Neuronal stem cell (in vitro differentiated cells): Measurements from ENCODE around the gene SDSL.

Experiments
- DNase-seq: peaks from one replicate; pipeline ENCODE4 v3.0.0-alpha.2; 2013; ENCODE audit warnings: low spot score
- H2AFZ ChIP-seq: one replicate; pipeline ENCODE4 v1.6.1; 2013; ENCODE audit warnings: mild to moderate bottlenecking, low read length, inconsistent platforms
- H2AK5ac ChIP-seq: 2 replicates; pipeline ENCODE4 v1.6.1; 2013; ENCODE audit warnings: low read depth, mild to moderate bottlenecking, inconsistent platforms, low read length, moderate library complexity, mixed read lengths
- H2BK120ac ChIP-seq: 2 replicates; pipeline ENCODE4 v1.6.1; 2013; ENCODE audit warnings: low read depth, mild to moderate bottlenecking, inconsistent platforms, low read length, moderate library complexity, mixed read lengths
- H2BK12ac ChIP-seq: one replicate; pipeline ENCODE4 v1.6.1; 2013; ENCODE audit warnings: low read length, inconsistent platforms
- H2BK15ac ChIP-seq: 2 replicates; pipeline ENCODE4 v1.6.1; 2013; ENCODE audit warnings: mild to moderate bottlenecking, low read length, inconsistent platforms, mixed read lengths
- H2BK5ac ChIP-seq: one replicate; pipeline ENCODE4 v1.6.1; 2013; ENCODE audit warnings: inconsistent platforms, mild to moderate bottlenecking, low read length, moderate library complexity
- H3K14ac ChIP-seq: one replicate; pipeline ENCODE4 v1.6.1; 2013; ENCODE audit warnings: low read length, inconsistent platforms
- H3K18ac ChIP-seq: 2 replicates; pipeline ENCODE4 v1.6.1; 2013; ENCODE audit warnings: low read length, inconsistent platforms
- H3K23ac ChIP-seq: 2 replicates; pipeline ENCODE4 v1.6.1; 2013; ENCODE audit warnings: low read depth, mild to moderate bottlenecking, mixed read lengths, low read length, inconsistent platforms; ENCODE audit not compliant: poor library complexity
- H3K27ac ChIP-seq: replicated peaks from 3 replicates; pipeline ENCODE4 v1.5.1; 2013; ENCODE audit warnings: low read length, inconsistent platforms
- H3K27me3 ChIP-seq, 3 experiments: 2 replicates each; pipeline ENCODE4 v1.6.1; 2013; ENCODE audit warnings: low read length in 3 of 3, mild to moderate bottlenecking in 2 of 3, inconsistent platforms in 1 of 3, low read depth in 1 of 3, mixed read lengths in 1 of 3, moderate library complexity in 1 of 3; ENCODE audit not compliant: control insufficient read depth in 3 of 3, insufficient read depth in 3 of 3
- H3K36me3 ChIP-seq, 2 donors: replicated peaks in 1 of 2; 2 replicates each; pipeline ENCODE4 v1.6.1; 2013; ENCODE audit warnings: low read length in 2 of 2; ENCODE audit not compliant: control insufficient read depth in 2 of 2, insufficient read depth in 2 of 2
- H3K4ac ChIP-seq: 2 replicates; pipeline ENCODE4 v1.6.1; 2013; ENCODE audit warnings: inconsistent platforms, mild to moderate bottlenecking, low read length, moderate library complexity
- H3K4me1 ChIP-seq, 2 donors: 1 replicate in 1 of 2; 2 replicates in 1 of 2; pipeline ENCODE4 v1.6.1; 2013; ENCODE audit warnings: low read length in 2 of 2, low read depth in 1 of 2; ENCODE audit not compliant: control insufficient read depth in 2 of 2, insufficient read depth in 1 of 2
- H3K4me2 ChIP-seq: one replicate; pipeline ENCODE4 v1.6.1; 2013; ENCODE audit warnings: mild to moderate bottlenecking, low read length, inconsistent platforms; ENCODE audit not compliant: insufficient read depth, poor library complexity, severe bottlenecking
- H3K4me3 ChIP-seq, 2 donors: 2 replicates each; pipeline ENCODE4 v1.5.1; 2013; ENCODE audit warnings: low read length in 2 of 2, mild to moderate bottlenecking in 2 of 2, inconsistent platforms in 1 of 2, moderate library complexity in 1 of 2
- H3K79me1 ChIP-seq: one replicate; pipeline ENCODE4 v1.6.1; 2013; ENCODE audit warnings: low read depth, mild to moderate bottlenecking, inconsistent platforms, low read length, moderate library complexity
- H3K9ac ChIP-seq: one replicate; pipeline ENCODE4 v1.6.1; 2013; ENCODE audit warnings: mild to moderate bottlenecking, low read depth, low read length, inconsistent platforms; ENCODE audit not compliant: poor library complexity
- H3K9me3 ChIP-seq, 2 donors: replicated peaks in 1 of 2; 2 replicates each; pipeline versions ENCODE3 to v1.6.1; 2013; ENCODE audit warnings: low read length in 2 of 2, mild to moderate bottlenecking in 2 of 2, inconsistent platforms in 1 of 2, low read depth in 1 of 2, mixed read lengths in 1 of 2, moderate library complexity in 1 of 2; ENCODE audit not compliant: control insufficient read depth in 2 of 2, insufficient read depth in 1 of 2
- H4K8ac ChIP-seq: one replicate; pipeline ENCODE4 v1.6.1; 2013; ENCODE audit warnings: low read depth, mild to moderate bottlenecking, inconsistent platforms, low read length, moderate library complexity
- H4K91ac ChIP-seq: one replicate; pipeline ENCODE4 v1.6.1; 2013; ENCODE audit warnings: low read length, low read depth, mild to moderate bottlenecking, inconsistent platforms; ENCODE audit not compliant: poor library complexity
- WGBS, 2 donors: extraction: QIAGEN DNeasy Blood & Tissue Kit; methylation state at CpG; one replicate each; pipeline ENCODE4 v1.1.7; 2013; ENCODE audit warnings: missing lambda C conversion rate in 2 of 2, mixed read lengths in 1 of 2; ENCODE audit not compliant: insufficient read length in 2 of 2, insufficient replicate concordance in 1 of 2; ENCODE audit errors: extremely low coverage in 2 of 2; 5-methylcytosine and 5-hydroxymethylcytosine counted together

SDSL gene

DNA sequence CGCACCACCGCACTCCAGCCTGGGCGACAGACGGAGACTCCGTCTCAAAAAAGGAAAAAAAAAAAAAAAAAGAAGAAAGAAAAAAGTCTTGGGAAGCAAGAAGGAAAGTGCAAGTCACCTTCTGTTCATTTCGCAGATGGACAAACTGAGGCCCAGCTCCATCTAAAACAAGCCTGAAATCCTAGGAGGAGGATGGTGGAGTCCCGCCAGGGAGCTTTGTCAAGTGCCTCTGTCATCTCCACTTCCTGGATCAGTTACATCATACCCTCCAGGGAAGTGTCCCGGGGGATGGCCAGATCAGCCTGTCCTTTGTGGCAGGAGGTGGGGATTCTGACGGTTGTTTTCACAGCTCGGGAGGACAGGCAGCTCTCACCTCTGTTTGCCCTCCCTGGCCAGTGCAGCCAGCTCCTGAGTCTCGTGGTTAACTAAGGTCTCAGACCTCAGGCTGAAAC is 8.7 kb upstream of the SDSL start:
- Histone ChIP-seq H3K36me3 (no peaks in the 10 kb centered on the region), H2AFZ (no peak overlapping the region), H2BK12ac (no peak overlapping the region), H3K9me3 (no peaks in the 10 kb centered on the region), H3K27me3 (no peaks in the 10 kb centered on the region), H2AK5ac (peak overlapping the region; percentile 57), H4K91ac (no peak overlapping the region), H3K27ac (no peak overlapping the region), H3K4me3 (no peak overlapping the region), H3K4me2 (no peak overlapping the region), H2BK5ac (no peak overlapping the region), H2BK120ac (no peak overlapping the region), H3K79me1 (no peaks in the 10 kb centered on the region), H3K9ac (no peak overlapping the region), H2BK15ac (peak overlapping the region; percentile 51), H3K4me1 (peaks cover 1 to 2% of the 10 kb centered on the region in 2 donors), H3K4ac (no peak overlapping the region), H3K14ac (no peak overlapping the region), H3K18ac (peak overlapping the region; percentile 15), H4K8ac (no peak overlapping the region), H3K23ac (peak overlapping the region; percentile 67)
- no CpG with 5 or more reads among the region's 11 CpGs for WGBS, 2 donors
- no peak for DNase-seq

DNA sequence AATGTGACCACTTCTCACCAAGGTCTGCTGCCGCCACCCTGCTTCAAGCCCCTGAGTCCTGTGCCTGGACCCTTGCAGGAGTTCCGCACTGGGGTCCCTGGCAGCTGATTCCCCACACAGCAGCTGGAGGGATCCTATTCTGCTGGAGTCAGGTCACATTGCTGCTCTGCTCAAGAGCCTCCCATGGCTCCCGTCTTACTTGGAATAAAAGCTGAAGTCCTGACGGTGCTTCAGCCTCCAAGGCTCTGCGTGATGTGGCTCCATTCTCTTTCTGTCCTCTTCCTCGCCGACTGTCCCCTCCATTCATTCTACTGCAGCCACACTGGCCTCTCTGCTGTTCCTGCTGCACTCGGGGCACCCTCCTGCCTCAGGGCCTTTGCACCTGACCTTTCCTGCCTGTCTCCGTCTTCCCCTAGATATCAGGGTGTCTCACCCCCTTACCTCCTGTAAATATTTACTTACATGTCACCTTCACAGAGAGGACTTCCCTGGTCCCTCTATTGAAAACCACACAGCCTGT is 7.6 kb upstream of the SDSL start:
- Histone ChIP-seq H3K9me3 (no peaks in the 10 kb centered on the region), H3K4ac (no peak overlapping the region), H3K18ac (no peak overlapping the region), H4K8ac (no peak overlapping the region), H3K27me3 (no peaks in the 10 kb centered on the region), H2AFZ (no peak overlapping the region), H4K91ac (no peak overlapping the region), H3K9ac (no peak overlapping the region), H2AK5ac (peak overlapping the region; percentile 56), H3K79me1 (no peaks in the 10 kb centered on the region), H2BK120ac (no peak overlapping the region), H2BK15ac (no peak overlapping the region), H3K4me3 (no peak overlapping the region), H2BK5ac (no peak overlapping the region), H3K23ac (no peak overlapping the region), H3K14ac (no peak overlapping the region), H2BK12ac (no peak overlapping the region), H3K36me3 (no peaks in the 10 kb centered on the region), H3K4me1 (peaks cover 1 to 2% of the 10 kb centered on the region in 2 donors), H3K4me2 (no peak overlapping the region), H3K27ac (no peak overlapping the region)
- WGBS, 2 donors: no CpG with 5 or more reads among the region's 9 CpGs
- DNase-seq: no peak

DNA sequence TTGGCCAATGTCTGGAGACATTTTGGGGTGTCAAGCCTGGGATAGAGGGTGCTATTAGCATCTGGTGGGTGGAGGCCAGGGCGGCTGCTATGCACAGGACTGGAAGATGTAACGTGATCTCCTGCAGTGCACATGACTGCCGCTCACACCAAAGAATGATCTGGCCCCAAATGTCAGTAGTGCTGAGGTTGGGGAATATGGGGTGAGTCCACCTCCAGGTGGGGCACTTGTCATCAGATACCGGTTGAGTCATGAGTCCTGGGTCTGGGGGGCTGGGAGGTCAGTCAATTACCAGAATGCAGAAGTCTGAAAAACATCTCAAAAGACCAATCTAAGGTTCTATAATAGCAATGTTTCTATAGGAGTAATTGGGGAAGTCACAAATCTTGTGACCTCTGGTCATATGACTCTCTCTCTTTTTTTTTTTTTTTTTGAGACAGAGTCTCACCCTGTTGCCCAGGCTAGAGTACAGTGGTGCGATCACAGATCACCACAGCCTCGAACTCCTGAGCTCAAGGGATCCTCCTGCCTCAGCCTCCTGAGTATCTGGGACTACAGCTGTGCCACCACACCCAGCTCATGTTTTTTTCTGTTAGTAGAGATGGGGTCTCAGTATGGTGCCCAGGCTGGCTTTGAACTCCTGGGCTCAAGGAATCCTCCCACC is 6.0 kb upstream of the SDSL start:
- peak overlapping the region; percentile 46 for H2AFZ ChIP-seq
- H2BK120ac ChIP-seq: no peak overlapping the region
- H3K9me3 ChIP-seq: no peaks in the 10 kb centered on the region
- no peak overlapping the region for H3K4me2 ChIP-seq
- no peak overlapping the region for H3K27ac ChIP-seq
- peaks cover 1 to 2% of the 10 kb centered on the region in 2 donors for H3K4me1 ChIP-seq
- H3K4me3 ChIP-seq: peak overlapping the region in 1 of 2 donors; percentile 25
- H4K8ac ChIP-seq: no peak overlapping the region
- H3K4ac ChIP-seq: no peak overlapping the region
- DNase-seq: no peak
- no peak overlapping the region for H4K91ac ChIP-seq
- no peak overlapping the region for H3K18ac ChIP-seq
- H2BK5ac ChIP-seq: no peak overlapping the region
- no peak overlapping the region for H2AK5ac ChIP-seq
- no CpG with 5 or more reads among the region's 6 CpGs for WGBS, 2 donors
- no peaks in the 10 kb centered on the region for H3K27me3 ChIP-seq
- H3K14ac ChIP-seq: no peak overlapping the region
- no peak overlapping the region for H3K23ac ChIP-seq
- no peak overlapping the region for H2BK12ac ChIP-seq
- H2BK15ac ChIP-seq: no peak overlapping the region
- H3K79me1 ChIP-seq: no peaks in the 10 kb centered on the region
- H3K9ac ChIP-seq: no peak overlapping the region
- H3K36me3 ChIP-seq: no peaks in the 10 kb centered on the region

DNA sequence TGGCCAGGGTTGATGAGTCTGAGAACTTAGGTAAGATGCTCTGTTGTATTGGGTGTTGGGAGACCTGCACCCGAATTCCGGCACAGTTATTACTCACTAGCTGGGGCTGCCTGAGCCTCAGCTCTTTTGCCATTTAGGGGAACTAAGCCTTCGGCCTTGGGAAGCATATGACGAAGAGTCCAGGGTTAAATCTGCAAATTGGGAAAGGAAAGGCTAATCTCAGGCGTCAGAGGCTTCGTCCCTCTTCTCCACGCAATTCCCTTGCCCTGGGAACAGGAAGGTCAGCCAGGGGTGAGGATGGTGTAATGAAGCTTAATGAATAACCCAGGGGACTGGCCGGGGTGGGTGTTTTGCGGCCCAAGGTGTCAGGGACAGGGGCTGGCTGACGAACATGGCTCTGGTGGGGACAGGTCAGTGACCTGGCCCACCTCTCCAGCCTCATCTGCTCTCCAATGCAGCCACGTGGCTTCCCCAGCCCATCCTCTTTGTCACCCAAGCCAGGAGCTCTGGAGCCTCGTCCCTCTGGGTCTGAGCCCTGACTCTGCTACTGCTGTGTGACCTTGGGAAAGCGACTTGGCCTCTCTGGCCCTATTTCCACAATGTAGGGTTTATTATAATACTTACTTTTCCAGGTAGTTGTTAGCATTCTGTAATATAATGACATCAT is 3.8 kb upstream of the SDSL start:
- DNase-seq: no peak
- Histone ChIP-seq H2BK120ac (no peak overlapping the region), H2BK12ac (no peak overlapping the region), H2AFZ (peak overlapping the region; percentile 56), H3K14ac (no peak overlapping the region), H3K23ac (no peak overlapping the region), H3K4me2 (no peak overlapping the region), H3K27ac (no peak overlapping the region), H3K79me1 (no peaks in the 10 kb centered on the region), H3K4me1 (peaks cover 2 to 10% of the 10 kb centered on the region in 2 donors), H3K36me3 (peaks cover 0 to under 1% of the 10 kb centered on the region in 2 donors), H3K4ac (no peak overlapping the region), H2BK15ac (no peak overlapping the region), H4K8ac (no peak overlapping the region), H3K27me3 (no peaks in the 10 kb centered on the region), H2BK5ac (no peak overlapping the region), H3K4me3 (no peak overlapping the region), H3K18ac (no peak overlapping the region), H2AK5ac (no peak overlapping the region), H3K9me3 (no peaks in the 10 kb centered on the region), H4K91ac (no peak overlapping the region), H3K9ac (no peak overlapping the region)
- WGBS, 2 donors: no CpG with 5 or more reads among the region's 13 CpGs
